NCI-H345 (cell line): ENCODE data around the gene ZBTB21.

Experiments used
- DNase-seq: peaks from one replicate; lab custom pipeline; 2025; lab: John Stamatoyannopoulos, UW

ZBTB21 gene

DNA sequence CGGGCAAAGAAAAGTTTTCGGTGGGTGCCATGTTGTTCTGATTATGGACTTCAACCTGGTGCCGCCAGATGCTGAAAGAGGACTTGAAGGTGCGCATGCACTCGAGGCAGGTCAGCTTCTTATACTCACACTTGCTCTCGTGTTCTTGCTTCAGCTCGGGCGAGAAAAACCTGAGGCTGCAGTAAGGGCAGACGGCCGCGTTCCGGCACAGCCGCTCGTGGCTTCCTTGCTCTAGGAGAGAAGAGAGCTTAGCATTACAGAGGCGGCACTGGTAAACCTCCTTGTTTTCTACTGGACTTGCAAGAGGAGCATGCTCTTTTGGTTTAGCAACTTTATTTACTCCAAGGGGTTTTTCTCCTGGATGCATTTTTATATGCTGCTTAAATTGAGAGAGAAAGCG, 18.5 kb downstream of the ZBTB21 start:
- DNase-seq: no peak

DNA sequence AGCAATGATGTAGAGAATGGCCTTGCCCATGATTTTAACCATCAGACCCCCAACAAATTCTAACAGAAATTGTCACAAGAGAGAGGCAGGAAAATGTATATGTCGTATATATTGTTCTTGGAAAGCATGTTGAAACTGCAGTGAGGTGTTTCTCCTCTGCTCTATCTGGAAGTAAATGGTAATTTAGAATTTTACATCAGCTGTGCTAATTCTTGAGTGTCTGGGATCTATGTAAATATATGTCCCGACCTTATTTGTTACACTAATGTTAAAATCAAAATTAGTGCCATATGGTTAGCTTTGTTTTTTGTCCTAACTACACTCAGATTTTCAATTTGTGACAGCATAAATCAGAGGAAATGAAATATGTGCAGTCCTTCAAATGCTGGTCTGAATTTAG, 20.5 kb downstream of the ZBTB21 start:
- no peak for DNase-seq

DNA sequence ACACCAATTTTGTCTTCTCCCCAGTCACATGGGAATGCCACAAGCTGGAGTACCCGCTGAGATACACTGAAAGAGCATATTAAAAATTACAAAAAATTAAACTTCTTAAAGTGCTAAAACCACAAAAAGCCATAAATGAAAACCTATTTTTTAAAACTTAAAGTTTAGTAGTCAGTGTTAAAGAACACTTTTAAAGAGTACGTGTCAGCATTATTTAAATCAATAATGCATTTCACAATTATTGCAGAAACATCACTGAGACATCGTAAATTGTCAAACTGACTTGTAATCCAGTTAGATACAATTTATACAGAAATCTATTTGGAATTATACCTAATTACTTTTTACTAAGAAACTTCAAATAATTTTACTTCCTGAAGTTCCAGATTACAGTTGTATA, 22.9 kb downstream of the ZBTB21 start:
- no peak for DNase-seq

DNA sequence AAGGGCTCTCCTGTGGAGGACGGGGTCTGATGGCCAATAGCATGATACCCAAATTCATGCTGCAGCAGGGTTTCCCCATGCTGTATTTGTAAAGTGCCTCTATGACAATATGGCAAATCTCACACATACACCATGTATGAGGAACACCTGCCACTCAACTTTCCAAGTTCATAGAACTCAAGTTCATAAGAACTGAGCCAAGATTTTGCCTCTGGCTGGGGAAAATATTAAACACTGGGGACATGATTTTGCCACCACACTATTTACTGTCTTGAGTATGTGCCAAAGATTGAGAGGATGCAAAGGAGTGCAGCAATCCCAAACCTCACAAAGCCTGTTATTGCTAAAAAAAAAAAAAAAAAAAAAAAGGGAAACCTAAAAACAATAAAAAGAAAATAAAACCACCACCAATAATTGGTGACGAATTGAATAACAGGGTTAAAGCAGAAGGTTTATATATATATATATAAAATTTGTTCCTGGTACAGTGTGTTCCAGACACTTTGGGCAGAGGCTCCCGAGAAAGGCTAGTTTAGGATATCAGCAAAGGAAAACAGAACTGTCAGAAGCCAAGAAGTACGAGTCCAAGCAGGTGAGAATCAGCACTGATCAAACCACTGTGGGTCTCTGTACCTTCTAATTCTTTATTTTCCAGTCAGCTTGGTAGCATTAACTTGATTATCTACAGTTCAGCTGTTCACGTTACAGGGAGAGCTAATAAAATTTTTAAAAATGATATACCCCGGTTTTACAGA, 24.3 kb downstream of the ZBTB21 start:
- no peak for DNase-seq

DNA sequence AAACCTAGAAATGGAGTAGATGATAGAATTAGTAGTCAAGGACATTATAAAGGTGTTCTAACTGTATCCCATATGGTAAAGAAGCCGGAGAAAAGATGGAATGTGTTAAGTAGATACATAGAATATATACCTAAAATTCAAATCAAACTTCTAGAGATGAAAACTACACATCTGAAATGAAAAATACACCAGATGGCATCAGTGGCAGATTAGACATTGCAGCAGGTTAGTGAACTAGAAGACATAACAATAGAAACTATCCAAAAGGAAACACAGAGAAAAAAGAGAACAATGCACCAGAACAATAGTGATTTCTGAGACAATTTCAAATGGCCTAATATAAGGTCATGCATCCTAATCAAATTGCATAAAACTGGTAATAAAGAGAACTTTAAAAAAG, 26.9 kb downstream of the ZBTB21 start:
- DNase-seq: no peak

DNA sequence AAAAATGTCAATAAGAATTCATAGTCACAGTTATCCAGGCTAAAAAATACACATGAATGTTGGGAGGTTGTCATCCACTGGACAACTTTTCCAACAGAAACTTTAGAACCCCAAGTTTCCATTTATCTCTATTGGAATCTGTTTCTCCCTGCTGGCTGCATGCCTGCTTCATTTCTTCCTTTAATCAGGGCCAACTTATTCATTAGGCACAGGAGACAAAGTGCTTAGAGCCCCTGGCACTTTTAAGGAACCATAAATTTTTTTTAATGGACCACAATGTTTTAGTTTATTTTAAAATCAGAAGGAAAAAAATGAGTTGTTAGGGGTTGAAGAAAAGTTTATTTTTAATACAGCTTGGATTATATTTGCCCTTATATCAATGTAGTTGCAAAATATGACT, 29.6 kb downstream of the ZBTB21 start:
- no peak for DNase-seq

DNA sequence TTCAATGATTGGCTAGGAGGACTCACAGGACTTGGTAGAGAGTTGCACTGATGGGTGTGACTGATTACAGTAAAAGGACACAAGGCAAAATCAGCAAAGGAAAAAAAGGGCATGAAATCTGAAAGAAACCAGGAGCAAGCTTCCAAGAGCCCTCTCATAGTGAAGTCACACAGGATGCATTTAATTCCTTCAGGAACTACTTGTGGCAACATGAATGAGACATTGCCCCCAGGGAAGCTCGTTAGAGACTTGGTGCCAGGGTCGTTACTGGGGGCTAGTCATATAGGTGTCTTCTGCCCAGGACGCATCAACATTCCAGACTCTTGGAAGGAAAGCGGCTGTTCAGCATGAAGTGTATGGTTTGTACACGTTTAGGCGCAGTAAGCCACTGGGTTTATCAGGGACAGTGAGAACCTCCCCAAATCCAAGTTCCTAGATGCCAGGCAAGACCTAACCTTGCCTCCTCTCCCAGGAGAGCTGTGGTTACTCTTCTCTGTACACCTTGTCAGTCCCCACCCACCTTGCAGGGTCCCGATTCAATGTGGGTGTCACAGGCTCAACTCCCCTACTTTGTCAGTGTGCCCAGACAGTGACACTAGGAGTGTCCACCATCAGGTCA, 30.3 kb downstream of the ZBTB21 start:
- DNase-seq: no peak

DNA sequence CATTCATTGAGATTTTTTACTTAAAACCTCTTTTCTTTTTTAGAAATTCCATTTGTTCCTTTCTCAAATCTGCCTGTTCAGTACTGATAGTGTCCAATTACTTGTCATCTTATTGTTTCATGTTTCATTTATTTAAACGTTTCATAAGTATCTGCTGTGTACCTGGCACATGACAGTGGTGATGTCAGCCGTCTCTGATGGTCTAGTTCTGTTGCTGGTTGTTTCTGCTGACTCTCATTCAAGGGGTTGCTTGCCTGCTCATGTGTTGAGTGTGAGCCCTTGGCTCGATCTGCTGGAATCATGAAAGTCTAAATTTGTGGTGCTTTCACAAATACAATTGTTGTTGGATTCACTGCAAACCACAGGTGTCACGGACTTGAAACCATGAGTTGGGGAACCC, 30.8 kb downstream of the ZBTB21 start:
- no peak for DNase-seq

DNA sequence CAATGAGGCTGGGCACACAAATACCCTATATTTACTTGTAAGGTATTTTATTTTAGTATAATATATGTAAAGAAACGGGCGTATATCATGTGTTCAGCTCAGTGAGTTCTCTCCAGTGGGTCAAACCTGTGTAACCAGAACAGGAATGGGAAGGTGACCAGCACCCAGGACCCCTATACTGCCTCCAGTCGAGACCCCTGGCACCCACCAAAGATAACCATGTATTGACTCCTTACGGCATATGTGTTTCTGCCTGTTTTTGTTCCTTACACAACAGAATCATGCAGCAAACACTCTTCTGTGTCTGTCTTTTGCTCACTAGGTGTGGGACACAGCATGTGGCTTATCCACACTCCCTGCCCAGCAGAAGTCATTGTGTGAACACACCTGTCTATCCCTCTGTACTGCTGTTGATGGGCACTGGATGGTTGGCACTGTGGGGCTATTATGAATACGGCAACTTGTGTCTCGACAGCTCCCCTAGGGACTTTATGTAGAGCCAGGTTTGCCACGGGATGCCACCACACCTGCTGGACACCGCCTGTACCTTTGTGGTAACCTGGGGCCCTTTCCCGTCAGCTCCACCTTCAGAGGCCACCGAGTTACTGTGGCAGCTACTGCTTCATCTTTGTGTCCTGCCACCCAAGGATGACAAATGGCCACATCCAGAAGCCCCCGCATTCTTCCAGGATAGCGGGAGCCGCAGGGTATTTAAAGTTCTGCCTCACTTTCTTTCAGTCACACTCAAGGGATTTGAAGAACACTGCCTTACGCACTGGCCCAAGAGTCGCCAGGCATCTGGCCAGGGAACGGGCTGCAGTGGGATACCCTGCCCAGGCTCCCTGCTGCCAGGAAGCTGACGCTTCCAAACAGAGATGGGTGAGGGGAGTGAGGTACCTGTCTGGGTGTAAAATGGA, 32.9 kb downstream of the ZBTB21 start:
- peak; percentile 46 for DNase-seq

DNA sequence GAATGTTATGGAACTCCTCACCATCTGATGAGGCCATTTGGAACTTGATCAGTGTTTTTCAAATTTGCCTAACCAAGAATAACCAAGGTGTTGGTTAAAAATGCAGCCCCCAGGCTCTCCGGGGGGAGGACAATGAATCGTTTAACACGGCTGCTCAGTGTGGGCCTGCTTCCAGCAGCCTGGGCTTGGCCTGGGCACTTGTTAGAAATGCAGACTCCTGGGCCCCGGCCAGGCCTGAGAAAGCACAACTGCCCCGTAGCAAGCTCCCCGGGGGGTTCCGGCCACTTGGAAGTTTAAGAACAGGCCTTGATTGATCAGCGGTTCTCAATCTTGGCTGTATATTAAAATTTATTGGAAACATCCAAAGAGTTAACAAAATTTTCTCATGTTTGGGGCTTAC, 33.5 kb downstream of the ZBTB21 start:
- DNase-seq: no peak

DNA sequence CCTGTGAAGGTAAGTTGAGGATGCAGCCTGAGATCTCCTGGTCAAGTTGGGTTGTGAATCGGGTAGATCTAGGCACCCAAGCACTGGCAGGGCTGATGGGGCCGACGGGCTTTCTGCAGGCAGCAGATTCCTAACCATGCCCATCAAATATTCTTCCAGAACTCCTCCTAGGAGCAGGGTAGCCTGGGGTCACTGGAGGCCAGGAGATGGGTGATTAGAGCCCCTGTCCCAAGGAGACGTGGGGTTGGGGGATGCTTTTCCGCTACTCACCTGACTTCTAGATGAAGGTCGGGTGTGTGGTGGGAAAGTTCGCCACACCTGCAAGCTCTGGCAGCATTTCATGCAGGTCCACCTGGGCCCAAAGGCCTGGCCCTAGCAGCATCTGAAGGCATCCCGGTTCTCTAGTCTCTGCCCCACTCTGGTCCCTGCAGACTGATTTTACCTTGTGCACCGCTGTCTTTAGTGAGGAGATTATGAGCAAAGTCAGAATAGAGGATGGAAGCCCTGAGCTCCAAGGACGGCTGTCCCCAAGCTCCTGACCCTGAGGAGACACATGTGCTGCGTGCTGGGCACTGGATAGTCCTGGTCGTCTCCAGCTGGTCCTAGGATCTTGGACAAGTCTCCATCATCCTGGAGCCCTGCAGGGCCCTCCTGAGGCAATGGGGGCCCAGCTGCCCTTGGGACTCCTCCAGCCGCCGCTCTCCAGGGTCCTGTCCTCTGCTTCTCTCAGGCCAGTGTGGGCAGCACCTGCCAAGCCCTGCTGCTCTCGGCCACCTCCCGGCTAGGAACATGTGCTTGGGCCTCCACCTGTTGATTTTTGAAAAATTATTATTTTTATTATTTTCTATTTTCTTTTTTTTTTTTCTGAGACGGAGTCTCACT, 34.5 kb downstream of the ZBTB21 start:
- DNase-seq: no peak

DNA sequence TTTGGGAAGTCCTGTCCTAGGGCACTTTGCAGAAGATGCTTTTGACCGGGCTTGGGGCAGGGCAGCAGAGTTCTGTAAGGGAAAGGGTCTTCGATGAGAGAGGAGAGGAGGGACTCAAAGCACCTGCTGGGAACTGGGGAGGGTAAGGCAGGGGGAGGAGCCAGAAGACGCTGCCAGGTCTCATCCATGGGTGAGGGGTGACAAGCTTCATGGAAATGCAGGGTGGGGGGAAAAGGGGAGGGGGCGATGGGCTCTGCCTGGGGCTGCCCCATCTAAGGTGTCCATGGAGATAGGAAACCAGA, 35.5 kb downstream of the ZBTB21 start:
- no peak for DNase-seq

DNA sequence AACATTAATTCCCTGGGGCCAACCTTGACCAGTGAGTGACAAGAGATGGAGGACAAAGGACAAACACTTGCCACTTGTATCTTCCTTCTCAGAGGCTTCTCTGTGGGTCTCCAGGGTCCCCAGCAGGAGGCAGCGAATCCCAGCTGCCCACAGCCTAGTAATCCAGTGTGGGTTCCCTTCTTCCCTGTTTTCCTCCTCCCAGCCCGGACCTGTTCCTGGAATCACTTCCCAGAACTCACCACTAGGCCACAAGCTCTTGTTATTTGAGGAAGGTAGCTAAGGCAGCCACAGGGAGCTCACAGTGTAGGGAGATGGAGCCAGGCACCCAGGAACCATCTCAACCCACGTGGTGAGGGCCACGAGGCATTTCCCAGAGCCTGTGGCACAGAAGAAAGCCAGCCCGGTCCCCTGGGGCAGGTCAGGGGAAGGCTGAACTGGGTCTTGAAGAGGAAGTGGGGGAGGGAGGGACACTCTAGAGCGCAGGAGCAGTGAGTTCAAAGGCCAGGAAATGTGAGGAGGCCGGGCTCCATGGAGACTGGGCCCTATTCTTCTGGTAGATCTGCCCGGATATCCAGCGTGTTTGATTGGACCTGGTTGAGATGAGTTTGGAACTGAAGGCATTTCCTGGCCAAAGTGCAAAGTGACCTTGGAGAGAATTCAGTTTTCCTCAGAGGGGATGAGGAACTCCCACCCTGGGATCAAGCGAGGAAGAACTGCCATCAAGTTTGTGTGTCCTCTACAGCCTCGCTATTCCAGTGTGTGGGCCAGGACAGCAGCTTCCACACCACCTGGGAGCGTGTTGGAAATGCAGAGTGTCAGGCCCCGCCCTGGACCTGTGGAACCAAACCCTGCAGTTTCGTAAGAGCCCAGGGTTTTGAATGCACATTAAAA, 36.1 kb downstream of the ZBTB21 start:
- no peak for DNase-seq

DNA sequence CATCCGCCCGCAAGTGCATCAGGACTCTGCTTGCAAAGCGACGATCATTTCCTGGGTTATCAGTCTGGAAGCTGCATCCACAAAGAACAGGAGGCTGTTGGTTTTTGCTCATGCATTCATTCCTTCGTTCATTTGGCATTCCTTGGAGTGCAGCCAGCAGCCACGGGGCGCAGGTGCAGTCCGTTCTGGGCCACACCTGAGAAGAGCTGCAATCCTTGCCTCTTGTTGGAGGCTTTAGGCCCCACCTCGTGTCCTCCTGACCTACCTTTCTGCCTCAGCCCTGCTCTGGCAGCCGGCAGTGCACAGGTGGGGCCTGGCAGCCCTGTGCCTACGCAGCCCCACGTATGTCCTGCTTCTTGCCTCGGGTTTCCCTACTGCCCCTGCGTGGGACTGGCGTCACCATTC, 36.7 kb downstream of the ZBTB21 start:
- DNase-seq: no peak

DNA sequence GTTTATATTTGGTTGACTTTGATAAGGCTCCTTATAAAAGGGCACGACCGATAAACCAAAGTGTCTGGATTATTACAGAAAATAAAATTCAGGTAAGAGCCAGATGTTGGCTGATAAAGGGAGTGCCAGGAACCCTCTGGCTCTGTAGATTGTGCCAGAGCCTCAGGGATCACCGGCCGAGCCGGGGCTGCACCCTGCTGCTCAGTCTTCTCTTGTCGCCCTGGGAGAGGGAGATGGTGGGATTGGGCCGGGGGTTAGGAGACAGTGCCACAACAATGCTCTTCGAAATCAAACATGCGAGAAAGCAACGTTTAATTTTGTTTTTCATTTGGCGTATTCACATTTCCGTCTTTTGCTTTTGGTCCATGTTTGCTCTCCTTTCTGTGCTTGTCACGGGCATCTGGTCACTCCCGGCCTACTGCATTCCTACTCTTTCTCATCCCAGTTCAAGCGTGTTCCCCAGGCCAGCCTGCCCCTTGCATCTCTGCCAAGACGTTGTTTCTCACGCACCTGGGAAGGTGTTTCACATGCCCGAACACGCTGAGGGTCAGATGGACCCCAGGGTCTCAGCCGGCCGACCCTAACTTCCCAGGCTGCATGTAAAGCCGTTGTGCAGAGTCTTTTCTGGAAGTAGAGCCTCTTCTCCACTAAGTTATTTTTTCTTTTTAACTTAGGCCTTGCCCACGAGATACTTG, 37.5 kb downstream of the ZBTB21 start:
- DNase-seq: no peak

DNA sequence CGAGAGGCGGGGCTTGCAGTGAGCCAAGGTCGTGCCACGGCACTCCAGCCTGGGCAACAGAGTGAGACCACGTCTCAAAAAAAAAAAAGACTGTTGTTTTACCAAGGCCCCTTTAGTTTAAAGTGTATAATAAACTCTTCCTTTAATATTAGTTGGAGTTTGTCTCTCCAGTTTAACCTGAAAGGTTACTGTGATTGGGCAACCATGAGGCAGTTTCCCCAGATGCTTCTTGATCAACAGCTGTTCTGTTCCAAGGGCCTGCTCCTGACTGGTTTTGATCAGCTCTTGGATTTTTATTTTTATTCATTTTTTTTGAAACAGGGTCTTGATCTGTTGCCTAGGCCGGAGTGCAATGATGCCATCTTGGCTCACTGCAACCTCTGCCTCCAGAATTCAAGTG, 38.3 kb downstream of the ZBTB21 start:
- DNase-seq: no peak

DNA sequence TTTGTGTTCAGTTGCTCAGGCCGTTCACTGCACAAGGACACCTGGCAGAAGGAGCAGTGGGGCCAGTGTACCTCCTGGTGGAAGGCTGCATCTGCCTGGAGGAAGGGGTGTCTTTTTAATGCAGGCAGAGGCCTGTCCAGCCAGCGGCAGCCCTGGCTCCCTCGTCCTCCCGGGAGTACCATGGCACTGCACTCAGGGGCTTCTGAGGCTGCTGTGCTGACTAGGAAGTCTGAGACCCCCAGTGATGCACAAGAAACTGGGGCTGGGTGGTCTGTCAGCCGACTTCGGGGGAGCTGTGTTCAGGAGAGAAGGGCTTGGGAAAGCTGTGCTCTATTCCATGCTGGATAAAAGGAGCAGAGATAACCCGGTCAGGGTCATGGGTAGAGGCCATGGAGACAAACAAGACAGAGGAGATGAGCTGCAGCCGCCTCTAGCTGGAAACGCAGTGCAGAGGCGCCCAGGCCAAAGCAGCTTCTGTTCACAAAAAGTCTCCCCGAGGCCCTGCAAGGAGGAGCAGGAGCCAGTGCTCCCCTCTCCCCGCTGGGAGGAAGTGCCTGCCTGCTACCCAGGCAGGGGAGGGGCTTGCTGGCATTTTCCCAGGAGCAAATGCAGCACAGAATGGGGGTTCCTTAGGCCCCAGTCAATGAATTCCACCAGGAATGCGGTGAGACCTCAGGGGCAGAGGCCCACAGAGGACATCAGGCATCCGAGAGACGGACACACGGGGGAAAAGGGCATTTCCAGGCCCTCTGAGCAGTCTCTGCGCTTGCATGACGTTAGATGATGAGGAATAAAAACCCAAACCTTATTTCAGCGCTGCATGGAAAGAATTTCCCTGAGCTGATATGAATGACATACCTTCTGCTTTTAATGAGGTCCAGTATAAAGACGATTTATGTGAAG, 39.2 kb downstream of the ZBTB21 start:
- no peak for DNase-seq

DNA sequence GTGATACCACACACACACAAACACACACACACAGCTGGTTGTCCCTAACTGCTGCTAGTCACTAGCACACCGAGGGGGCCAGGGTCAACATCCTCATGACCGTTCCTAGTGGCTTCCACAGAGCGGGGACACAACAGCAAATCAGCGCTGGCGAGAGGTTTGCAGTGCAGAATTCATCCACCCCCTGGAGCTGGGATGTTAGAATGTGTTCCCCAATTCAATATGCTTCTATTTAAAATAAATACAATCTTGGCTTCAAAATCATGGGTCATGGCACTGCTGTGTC, 40.1 kb downstream of the ZBTB21 start:
- no peak for DNase-seq

DNA sequence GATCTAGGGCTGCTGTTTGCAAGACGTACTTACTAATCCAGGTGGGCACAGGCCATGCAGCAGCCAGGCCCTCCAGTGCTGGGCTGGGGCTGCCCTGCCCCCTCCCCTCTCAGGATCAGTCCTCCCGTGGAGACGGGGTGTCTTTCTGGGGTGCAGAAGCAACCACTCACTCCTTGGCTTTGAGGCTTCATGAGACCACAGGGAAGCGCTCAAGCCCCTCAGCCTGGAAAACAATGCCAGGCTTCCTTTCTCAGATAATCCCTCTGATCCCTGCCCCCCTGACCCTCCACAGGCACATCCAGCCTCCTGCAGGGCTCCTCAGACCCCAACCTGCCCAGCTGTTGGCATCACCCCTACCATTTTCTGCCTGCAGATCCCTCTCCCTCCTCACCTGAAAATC, 42.5 kb downstream of the ZBTB21 start:
- no peak for DNase-seq
